ENCODE results near the gene ACY1.

The ACY1 gene

DNA sequence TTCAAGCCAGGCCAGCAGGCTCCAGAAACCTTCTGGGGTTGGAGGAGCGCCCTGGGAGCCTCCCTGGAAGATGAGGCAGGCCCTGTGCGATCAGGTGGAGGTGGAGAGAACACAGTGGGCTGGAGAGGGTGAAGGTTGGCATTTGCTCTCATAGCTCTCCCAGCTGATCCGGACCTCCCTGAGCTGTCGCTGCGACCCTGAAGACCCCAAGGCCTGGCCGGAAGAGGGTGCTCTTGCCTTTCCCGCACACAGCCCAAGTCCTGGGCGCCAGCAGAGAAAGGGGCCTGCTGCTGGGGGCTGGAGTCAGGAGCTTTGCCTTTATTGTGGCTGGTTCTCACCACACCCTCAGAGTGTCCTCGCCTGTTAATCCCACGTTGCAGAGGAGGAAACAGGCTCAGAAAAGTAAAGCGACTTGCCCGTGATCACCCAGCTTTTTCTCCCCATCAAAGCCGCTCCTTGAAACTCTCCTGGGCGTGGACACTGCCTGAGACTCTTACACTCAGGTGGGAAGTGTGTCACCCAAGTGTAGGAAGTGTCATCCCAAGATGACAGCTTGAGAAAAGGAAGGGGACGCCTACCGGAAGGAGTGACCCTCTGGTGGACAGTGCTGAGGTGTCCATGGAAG lies 20.9 kb downstream of the ACY1 start:
- H2AFZ ChIP-seq (ENCODE audit: low read depth, low read length): no peak overlapping the region
- no peaks in the 10 kb centered on the region for H3K27me3 ChIP-seq (ENCODE audit: insufficient read depth, low read length)
- peaks cover 51% of the 10 kb centered on the region for H3K4me1 ChIP-seq (ENCODE audit: insufficient read depth, low read length)
- H3K9me3 ChIP-seq (ENCODE audit: low read length): no peaks in the 10 kb centered on the region
- no peak overlapping the region for H3K4me3 ChIP-seq (ENCODE audit: low read length)
- H3K36me3 ChIP-seq (ENCODE audit: insufficient read depth, low read length): no peaks in the 10 kb centered on the region

- H3K9me3 ChIP-seq (ENCODE audit: low read length): no peaks in the 10 kb centered on the region
- H3K27me3 ChIP-seq (ENCODE audit: insufficient read depth, low read length): no peaks in the 10 kb centered on the region
- H3K36me3 ChIP-seq (ENCODE audit: insufficient read depth, low read length): no peaks in the 10 kb centered on the region
- H2AFZ ChIP-seq (ENCODE audit: low read depth, low read length): no peak overlapping the region
- no peak overlapping the region for H3K4me3 ChIP-seq (ENCODE audit: low read length)
- peaks cover 51% of the 10 kb centered on the region for H3K4me1 ChIP-seq (ENCODE audit: insufficient read depth, low read length)
These were observed 21.6 kb downstream of the ACY1 start for GRCh38 chr3:52004906-52005395.

GRCh38 chr3:52005571-52005986 lies 22.2 kb downstream of the ACY1 start:
- Histone ChIP-seq H3K4me1 (ENCODE audit: insufficient read depth, low read length) (peaks cover 51% of the 10 kb centered on the region), H2AFZ (ENCODE audit: low read depth, low read length) (peak overlapping the region; percentile 81), H3K9me3 (ENCODE audit: low read length) (no peaks in the 10 kb centered on the region), H3K27me3 (ENCODE audit: insufficient read depth, low read length) (no peaks in the 10 kb centered on the region), H3K36me3 (ENCODE audit: insufficient read depth, low read length) (no peaks in the 10 kb centered on the region), H3K4me3 (ENCODE audit: low read length) (no peak overlapping the region)

GRCh38 chr3:52006017-52006819 lies 22.9 kb downstream of the ACY1 start:
- Histone ChIP-seq H3K4me1 (ENCODE audit: insufficient read depth, low read length) (peaks cover 51% of the 10 kb centered on the region), H3K27me3 (ENCODE audit: insufficient read depth, low read length) (no peaks in the 10 kb centered on the region), H2AFZ (ENCODE audit: low read depth, low read length) (peak overlapping the region; percentile 81), H3K4me3 (ENCODE audit: low read length) (no peak overlapping the region), H3K36me3 (ENCODE audit: insufficient read depth, low read length) (no peaks in the 10 kb centered on the region), H3K9me3 (ENCODE audit: low read length) (no peaks in the 10 kb centered on the region)

DNA sequence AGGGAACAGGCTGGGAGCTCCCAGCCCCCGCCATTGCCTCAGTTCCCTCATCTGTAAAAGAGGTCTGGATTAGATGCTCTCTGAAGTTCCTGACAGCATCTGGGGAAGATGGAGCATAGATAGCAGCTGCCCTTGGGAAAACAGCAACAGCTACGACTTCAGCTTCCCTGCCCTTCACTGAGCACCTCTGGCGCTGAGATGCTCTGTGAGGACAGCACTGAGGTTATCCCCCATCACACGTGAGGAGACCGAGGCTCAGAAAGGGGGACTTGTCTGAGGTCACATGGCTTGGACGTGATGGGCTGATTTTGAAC lies 23.4 kb downstream of the ACY1 start:
- Histone ChIP-seq H3K27me3 (ENCODE audit: insufficient read depth, low read length) (no peaks in the 10 kb centered on the region), H3K9me3 (ENCODE audit: low read length) (no peaks in the 10 kb centered on the region), H3K4me1 (ENCODE audit: insufficient read depth, low read length) (peaks cover 49% of the 10 kb centered on the region), H3K36me3 (ENCODE audit: insufficient read depth, low read length) (no peaks in the 10 kb centered on the region), H2AFZ (ENCODE audit: low read depth, low read length) (no peak overlapping the region), H3K4me3 (ENCODE audit: low read length) (no peak overlapping the region)

GRCh38 chr3:52007291-52007690 lies 24.0 kb downstream of the ACY1 start:
- H2AFZ ChIP-seq (ENCODE audit: low read depth, low read length): no peak overlapping the region
- peaks cover 3% of the 10 kb centered on the region for H3K9me3 ChIP-seq (ENCODE audit: low read length)
- H3K36me3 ChIP-seq (ENCODE audit: insufficient read depth, low read length): no peaks in the 10 kb centered on the region

DNA sequence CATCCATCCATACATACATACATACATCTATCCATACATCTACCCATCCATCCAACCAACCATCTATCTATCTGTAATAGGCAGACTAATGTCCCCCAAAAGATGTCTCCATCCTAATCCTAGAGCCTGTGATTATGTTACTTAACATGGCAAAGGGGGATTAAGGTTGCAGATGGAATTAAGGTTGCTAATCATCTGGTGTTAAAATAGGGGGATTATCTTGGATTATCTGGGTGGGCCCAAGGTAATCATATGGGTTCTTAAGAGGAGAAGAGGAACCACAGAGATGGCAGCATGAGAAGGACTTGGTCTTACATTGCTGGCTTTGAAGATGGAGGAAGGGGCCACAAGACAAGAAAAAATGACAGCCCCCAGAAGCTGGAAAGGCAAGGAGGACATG lies 27.1 kb downstream of the ACY1 start:
- peaks cover 3% of the 10 kb centered on the region for H3K9me3 ChIP-seq (ENCODE audit: low read length)
- no peaks in the 10 kb centered on the region for H3K36me3 ChIP-seq (ENCODE audit: insufficient read depth, low read length)
- H3K4me3 ChIP-seq (ENCODE audit: low read length): no peak overlapping the region
- H3K4me1 ChIP-seq (ENCODE audit: insufficient read depth, low read length): peaks cover 12% of the 10 kb centered on the region
- H3K27me3 ChIP-seq (ENCODE audit: insufficient read depth, low read length): no peaks in the 10 kb centered on the region
- no peak overlapping the region for H2AFZ ChIP-seq (ENCODE audit: low read depth, low read length)

More at GRCh38 chr3:52007291-52007690, 24.0 kb downstream of the ACY1 start:
- Histone ChIP-seq H3K27me3 (ENCODE audit: insufficient read depth, low read length) (no peaks in the 10 kb centered on the region), H3K4me3 (ENCODE audit: low read length) (no peak overlapping the region), H3K4me1 (ENCODE audit: insufficient read depth, low read length) (peaks cover 44% of the 10 kb centered on the region)

DNA sequence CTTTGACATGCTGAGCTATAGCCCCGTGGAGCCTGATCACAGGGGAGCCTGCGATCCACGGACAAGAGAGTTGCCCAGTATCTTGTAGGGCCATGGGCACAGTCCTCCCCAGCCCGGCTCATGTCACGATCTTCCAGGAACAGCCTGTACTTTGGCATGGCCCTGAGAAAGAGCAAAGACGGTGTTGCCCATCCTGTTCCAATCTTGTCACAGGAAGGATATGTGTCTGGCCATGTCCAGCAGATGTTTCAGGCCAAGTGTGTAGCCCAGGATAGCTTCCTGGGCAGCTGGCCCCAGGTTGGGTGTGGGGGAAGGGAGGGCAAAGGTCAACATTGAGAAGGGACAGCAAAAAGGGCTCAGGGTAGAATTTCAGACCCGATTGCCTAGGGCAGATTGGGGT lies 29.4 kb downstream of the ACY1 start:
- Histone ChIP-seq H3K36me3 (ENCODE audit: insufficient read depth, low read length) (no peaks in the 10 kb centered on the region), H3K4me3 (ENCODE audit: low read length) (no peak overlapping the region), H3K9me3 (ENCODE audit: low read length) (peaks cover 3% of the 10 kb centered on the region), H2AFZ (ENCODE audit: low read depth, low read length) (no peak overlapping the region), H3K27me3 (ENCODE audit: insufficient read depth, low read length) (peaks cover 2% of the 10 kb centered on the region), H3K4me1 (ENCODE audit: insufficient read depth, low read length) (no peaks in the 10 kb centered on the region)

GRCh38 chr3:52013802-52014598 lies 30.7 kb downstream of the ACY1 start:
- Histone ChIP-seq H3K36me3 (ENCODE audit: insufficient read depth, low read length) (no peaks in the 10 kb centered on the region), H2AFZ (ENCODE audit: low read depth, low read length) (no peak overlapping the region), H3K4me3 (ENCODE audit: low read length) (no peak overlapping the region), H3K9me3 (ENCODE audit: low read length) (peaks cover 3% of the 10 kb centered on the region), H3K4me1 (ENCODE audit: insufficient read depth, low read length) (no peaks in the 10 kb centered on the region), H3K27me3 (ENCODE audit: insufficient read depth, low read length) (peaks cover 2% of the 10 kb centered on the region)

DNA sequence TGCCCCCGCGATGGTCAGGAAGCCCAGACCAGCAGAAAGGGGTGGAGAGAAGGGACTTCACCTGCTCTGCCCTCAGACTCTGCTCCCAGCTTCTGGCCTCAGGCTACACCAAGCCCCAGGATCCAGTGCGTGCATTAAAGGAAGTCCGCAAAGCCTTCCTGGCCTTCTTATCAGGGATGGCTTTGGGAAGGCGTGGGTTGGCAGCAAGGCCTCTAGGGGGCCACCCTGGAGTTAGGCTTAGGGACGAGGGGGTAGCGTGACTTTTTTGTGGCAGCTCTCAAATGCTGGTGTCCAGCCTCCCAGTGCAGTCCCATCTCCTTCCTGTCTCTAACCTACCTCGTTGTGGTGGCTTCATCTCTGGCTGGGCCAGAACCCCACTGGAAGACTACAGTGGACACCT lies 31.3 kb downstream of the ACY1 start:
- peaks cover 2% of the 10 kb centered on the region for H3K27me3 ChIP-seq (ENCODE audit: insufficient read depth, low read length)
- no peak overlapping the region for H3K4me3 ChIP-seq (ENCODE audit: low read length)
- no peaks in the 10 kb centered on the region for H3K36me3 ChIP-seq (ENCODE audit: insufficient read depth, low read length)
- H3K4me1 ChIP-seq (ENCODE audit: insufficient read depth, low read length): no peaks in the 10 kb centered on the region
- H2AFZ ChIP-seq (ENCODE audit: low read depth, low read length): no peak overlapping the region
- peaks cover 3% of the 10 kb centered on the region for H3K9me3 ChIP-seq (ENCODE audit: low read length)

GRCh38 chr3:52015438-52016228 lies 32.3 kb downstream of the ACY1 start:
- H3K27me3 ChIP-seq (ENCODE audit: insufficient read depth, low read length): peaks cover 2% of the 10 kb centered on the region
- no peaks in the 10 kb centered on the region for H3K4me1 ChIP-seq (ENCODE audit: insufficient read depth, low read length)
- H3K9me3 ChIP-seq (ENCODE audit: low read length): peaks cover 3% of the 10 kb centered on the region
- H3K4me3 ChIP-seq (ENCODE audit: low read length): no peak overlapping the region
- H2AFZ ChIP-seq (ENCODE audit: low read depth, low read length): no peak overlapping the region
- no peaks in the 10 kb centered on the region for H3K36me3 ChIP-seq (ENCODE audit: insufficient read depth, low read length)

DNA sequence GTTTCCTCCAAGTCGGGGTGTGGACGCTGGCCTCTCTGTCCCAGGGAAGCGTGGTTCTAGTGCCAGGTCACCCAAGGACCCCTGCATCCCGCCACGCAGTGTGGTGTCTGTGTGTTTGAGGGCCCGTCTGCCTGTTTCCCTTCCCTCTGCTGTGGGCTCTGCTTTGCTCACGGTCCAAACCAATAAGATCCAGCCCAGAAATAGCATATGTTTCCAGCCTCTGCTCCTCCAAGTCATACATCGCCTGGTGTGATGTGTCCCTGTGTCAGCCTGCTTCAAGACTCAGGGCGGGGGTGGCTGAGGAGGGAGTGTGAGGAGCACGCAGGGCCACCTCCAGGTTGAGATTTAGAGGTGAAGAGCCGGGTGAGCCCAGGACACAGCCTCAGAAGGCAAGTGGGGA lies 34.3 kb downstream of the ACY1 start:
- Histone ChIP-seq H3K36me3 (ENCODE audit: insufficient read depth, low read length) (no peaks in the 10 kb centered on the region), H2AFZ (ENCODE audit: low read depth, low read length) (no peak overlapping the region), H3K4me1 (ENCODE audit: insufficient read depth, low read length) (no peaks in the 10 kb centered on the region), H3K9me3 (ENCODE audit: low read length) (no peaks in the 10 kb centered on the region), H3K4me3 (ENCODE audit: low read length) (no peak overlapping the region), H3K27me3 (ENCODE audit: insufficient read depth, low read length) (peaks cover 2% of the 10 kb centered on the region)
